Inflammatory macrophage treated with lipopolysaccharide for 1 hour (primary cell): ENCODE measurements around the gene HAX1.
A peak's percentile ranks its signal among the peaks of the same experiment; 100 is the strongest.
"Not testable (repeated sequence)": the region's sequence is repeated elsewhere in the genome, so short reads cannot be mapped to it uniquely, and the experiment has no call there.

ENCODE experiments used
- DNase-seq, 2 donors: peaks; one replicate each; pipeline ENCODE4 v3.0.0-alpha.2; 2020 to 2022

The HAX1 gene

GRCh38 chr1:154272217-154272998, at the start of gene HAX1:
Gene HAX1, plus strand, starts transcription at chr1:154272629. Its CDS starts 95 bp downstream, at chr1:154272724.
- peak; percentile 97 to 100 for DNase-seq

GRCh38 chr1:154222918-154223317, 49.5 kb upstream of the HAX1 start:
- no peak for DNase-seq

GRCh38 chr1:154223621-154224020, 48.8 kb upstream of the HAX1 start:
- DNase-seq, result peak; percentile 61 to 73

- no peak for DNase-seq
These were observed 47.1 kb upstream of the HAX1 start for GRCh38 chr1:154225370-154225769.

GRCh38 chr1:154231112-154231511, 41.3 kb upstream of the HAX1 start:
- not testable (repeated sequence) for DNase-seq

GRCh38 chr1:154233127-154233526, 39.3 kb upstream of the HAX1 start:
- not testable (repeated sequence) for DNase-seq

- no peak for DNase-seq
These were observed 35.6 kb upstream of the HAX1 start for GRCh38 chr1:154236855-154237254.

- no peak for DNase-seq
These were observed 35.0 kb upstream of the HAX1 start for GRCh38 chr1:154237435-154237834.

- DNase-seq, result no peak
These were observed 34.4 kb upstream of the HAX1 start for GRCh38 chr1:154237880-154238506.

- no peak for DNase-seq
These were observed 32.9 kb upstream of the HAX1 start for GRCh38 chr1:154239491-154239890.

GRCh38 chr1:154240294-154240833, 32.1 kb upstream of the HAX1 start:
- no peak for DNase-seq

GRCh38 chr1:154241703-154242351, 30.6 kb upstream of the HAX1 start:
- DNase-seq, result peak in 1 of 2 donors; percentile 6

GRCh38 chr1:154253671-154254070, 18.8 kb upstream of the HAX1 start:
- no peak for DNase-seq

GRCh38 chr1:154256686-154257085, 15.7 kb upstream of the HAX1 start:
- DNase-seq, result no peak

- no peak for DNase-seq
These were observed 13.6 kb upstream of the HAX1 start for GRCh38 chr1:154258784-154259183.

- DNase-seq, result no peak
These were observed 12.3 kb upstream of the HAX1 start for GRCh38 chr1:154260127-154260526.

- no peak for DNase-seq
These were observed 8.7 kb upstream of the HAX1 start for GRCh38 chr1:154263465-154264332.

GRCh38 chr1:154264454-154264853, 8.0 kb upstream of the HAX1 start:
- no peak for DNase-seq

GRCh38 chr1:154265586-154265985, 6.8 kb upstream of the HAX1 start:
- DNase-seq, result no peak

GRCh38 chr1:154270833-154271232, 1.6 kb upstream of the HAX1 start:
- DNase-seq, result peak in 1 of 2 donors; percentile 9

- no peak for DNase-seq
These were observed 652 bp downstream of the HAX1 start for GRCh38 chr1:154272999-154273563.

- no peak for DNase-seq
These were observed 4.4 kb downstream of the HAX1 start for GRCh38 chr1:154276797-154277196.
